ENCODE results near the gene DSCAML1. TPM values are rescaled to one million over a fixed set of nuclear protein-coding genes. Genes with fewer than 3 reads are reported as not detected.

The DSCAML1 gene
- total RNA-seq, 6 experiments from 2014 or later = not detected

DNA sequence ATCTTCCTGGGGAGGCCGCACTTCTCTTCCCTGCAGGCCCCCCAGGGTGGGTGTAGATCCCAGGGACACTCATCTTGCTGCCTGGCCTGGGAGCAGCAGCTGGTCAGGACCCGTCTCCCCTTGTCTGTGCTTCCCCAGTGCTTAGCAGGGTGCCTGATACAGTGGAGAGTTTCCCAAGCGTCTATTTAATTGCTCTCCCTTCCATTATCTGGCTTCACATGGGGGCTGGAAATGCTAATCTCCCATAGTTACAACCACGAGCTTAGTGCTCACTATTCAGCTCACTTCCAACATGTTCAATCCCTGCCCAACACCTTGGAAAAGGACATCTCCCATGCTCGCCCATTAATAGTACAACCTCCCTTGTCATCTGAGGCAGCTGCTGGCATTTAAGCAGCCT lies 100.5 kb downstream of the DSCAML1 start:
- Mint-ChIP-seq H3K4me3 (no peak overlapping the region), H3K9me3 (no peaks in the 10 kb centered on the region), H3K27ac (no peak overlapping the region), H3K36me3 (ENCODE audit: low read depth) (no peaks in the 10 kb centered on the region), H3K4me1 (ENCODE audit: low read depth) (no peaks in the 10 kb centered on the region), H3K27me3 (ENCODE audit: insufficient read depth) (peaks cover 33% of the 10 kb centered on the region)
- TF ChIP-seq, protein P1, sequence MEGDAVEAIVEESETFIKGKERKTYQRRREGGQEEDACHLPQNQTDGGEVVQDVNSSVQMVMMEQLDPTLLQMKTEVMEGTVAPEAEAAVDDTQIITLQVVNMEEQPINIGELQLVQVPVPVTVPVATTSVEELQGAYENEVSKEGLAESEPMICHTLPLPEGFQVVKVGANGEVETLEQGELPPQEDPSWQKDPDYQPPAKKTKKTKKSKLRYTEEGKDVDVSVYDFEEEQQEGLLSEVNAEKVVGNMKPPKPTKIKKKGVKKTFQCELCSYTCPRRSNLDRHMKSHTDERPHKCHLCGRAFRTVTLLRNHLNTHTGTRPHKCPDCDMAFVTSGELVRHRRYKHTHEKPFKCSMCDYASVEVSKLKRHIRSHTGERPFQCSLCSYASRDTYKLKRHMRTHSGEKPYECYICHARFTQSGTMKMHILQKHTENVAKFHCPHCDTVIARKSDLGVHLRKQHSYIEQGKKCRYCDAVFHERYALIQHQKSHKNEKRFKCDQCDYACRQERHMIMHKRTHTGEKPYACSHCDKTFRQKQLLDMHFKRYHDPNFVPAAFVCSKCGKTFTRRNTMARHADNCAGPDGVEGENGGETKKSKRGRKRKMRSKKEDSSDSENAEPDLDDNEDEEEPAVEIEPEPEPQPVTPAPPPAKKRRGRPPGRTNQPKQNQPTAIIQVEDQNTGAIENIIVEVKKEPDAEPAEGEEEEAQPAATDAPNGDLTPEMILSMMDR (IDR thresholded peaks at IDR 0.05) = no peak
- no peak for DNase-seq

DNA sequence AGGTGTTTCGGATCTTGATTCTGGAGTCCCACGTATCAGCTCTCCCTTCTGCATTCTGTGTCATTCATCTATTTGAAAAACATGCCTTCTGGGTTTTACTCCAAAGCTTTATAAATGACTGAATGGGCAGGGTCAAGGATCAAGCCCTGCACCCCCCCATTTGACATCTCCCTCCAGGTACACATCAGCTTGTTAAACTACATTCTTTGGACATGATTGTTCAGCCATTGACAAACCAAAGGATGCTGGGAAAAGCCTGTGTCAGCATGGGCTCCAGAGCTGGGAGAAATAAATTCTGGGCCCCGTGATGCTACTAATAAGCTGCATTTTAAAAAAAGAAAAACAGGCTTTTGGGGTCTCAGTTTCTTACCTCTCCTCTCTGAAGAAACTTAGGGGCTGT lies 103.7 kb downstream of the DSCAML1 start:
- no peaks in the 10 kb centered on the region for H3K9me3 Mint-ChIP-seq
- no peak overlapping the region for H3K4me3 Mint-ChIP-seq
- H3K27ac Mint-ChIP-seq = no peak overlapping the region
- no peak for DNase-seq
- TF ChIP-seq, protein P1 (IDR thresholded peaks at IDR 0.05) = no peak
- no peaks in the 10 kb centered on the region for H3K4me1 Mint-ChIP-seq (ENCODE audit: low read depth)
- peaks cover 31% of the 10 kb centered on the region for H3K27me3 Mint-ChIP-seq (ENCODE audit: insufficient read depth)
- no peaks in the 10 kb centered on the region for H3K36me3 Mint-ChIP-seq (ENCODE audit: low read depth)

DNA sequence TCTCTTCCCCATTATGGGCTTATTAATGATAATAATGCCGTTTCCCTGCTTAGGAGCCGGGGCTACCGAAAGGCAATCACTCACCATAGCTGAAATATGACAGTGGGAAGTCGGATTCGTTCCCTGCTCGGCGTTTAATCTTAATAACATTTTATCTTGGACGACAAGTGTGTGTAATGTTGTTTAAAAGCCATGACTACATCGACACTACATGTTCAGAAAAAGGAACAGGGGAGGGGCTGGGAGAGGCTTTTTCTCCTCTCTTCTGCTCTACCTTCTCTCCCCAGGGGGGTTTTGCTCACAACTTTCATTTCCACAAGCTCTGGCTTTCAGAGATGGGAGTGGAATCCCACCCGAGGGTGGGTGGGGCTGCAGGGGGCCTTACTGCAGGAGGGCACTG lies 105.5 kb downstream of the DSCAML1 start:
- no peak overlapping the region for H3K4me3 Mint-ChIP-seq
- no peaks in the 10 kb centered on the region for H3K9me3 Mint-ChIP-seq
- H3K36me3 Mint-ChIP-seq (ENCODE audit: low read depth) = no peaks in the 10 kb centered on the region
- TF ChIP-seq, protein P1 (IDR thresholded peaks at IDR 0.05) = no peak
- H3K27me3 Mint-ChIP-seq (ENCODE audit: insufficient read depth) = peaks cover 43% of the 10 kb centered on the region
- no peak for DNase-seq
- H3K27ac Mint-ChIP-seq = no peak overlapping the region
- H3K4me1 Mint-ChIP-seq (ENCODE audit: low read depth) = peaks cover 5% of the 10 kb centered on the region; the same call in 1 of the 2 replicates

DNA sequence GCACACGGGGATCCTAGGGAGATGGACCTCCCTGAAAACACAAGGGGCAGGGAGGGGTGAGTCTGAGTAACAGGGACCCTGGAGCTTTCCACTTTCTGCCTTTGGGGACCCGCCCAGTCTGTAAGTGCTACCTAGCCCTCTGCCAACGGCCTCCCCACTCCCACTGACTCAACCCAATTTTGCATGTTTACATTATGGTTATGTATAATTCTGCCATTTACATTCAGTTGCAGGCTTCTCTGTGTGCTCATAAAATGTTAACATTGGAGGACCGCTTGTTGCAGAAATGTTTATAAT lies 105.8 kb downstream of the DSCAML1 start:
- Mint-ChIP-seq H3K27me3 (ENCODE audit: insufficient read depth) (peaks cover 45% of the 10 kb centered on the region), H3K27ac (no peak overlapping the region), H3K9me3 (no peaks in the 10 kb centered on the region), H3K4me1 (ENCODE audit: low read depth) (peaks cover 5% of the 10 kb centered on the region; the same call in 1 of the 2 replicates), H3K36me3 (ENCODE audit: low read depth) (no peaks in the 10 kb centered on the region), H3K4me3 (no peak overlapping the region)
- DNase-seq = no peak
- TF ChIP-seq, protein P1 (IDR thresholded peaks at IDR 0.05) = no peak

DNA sequence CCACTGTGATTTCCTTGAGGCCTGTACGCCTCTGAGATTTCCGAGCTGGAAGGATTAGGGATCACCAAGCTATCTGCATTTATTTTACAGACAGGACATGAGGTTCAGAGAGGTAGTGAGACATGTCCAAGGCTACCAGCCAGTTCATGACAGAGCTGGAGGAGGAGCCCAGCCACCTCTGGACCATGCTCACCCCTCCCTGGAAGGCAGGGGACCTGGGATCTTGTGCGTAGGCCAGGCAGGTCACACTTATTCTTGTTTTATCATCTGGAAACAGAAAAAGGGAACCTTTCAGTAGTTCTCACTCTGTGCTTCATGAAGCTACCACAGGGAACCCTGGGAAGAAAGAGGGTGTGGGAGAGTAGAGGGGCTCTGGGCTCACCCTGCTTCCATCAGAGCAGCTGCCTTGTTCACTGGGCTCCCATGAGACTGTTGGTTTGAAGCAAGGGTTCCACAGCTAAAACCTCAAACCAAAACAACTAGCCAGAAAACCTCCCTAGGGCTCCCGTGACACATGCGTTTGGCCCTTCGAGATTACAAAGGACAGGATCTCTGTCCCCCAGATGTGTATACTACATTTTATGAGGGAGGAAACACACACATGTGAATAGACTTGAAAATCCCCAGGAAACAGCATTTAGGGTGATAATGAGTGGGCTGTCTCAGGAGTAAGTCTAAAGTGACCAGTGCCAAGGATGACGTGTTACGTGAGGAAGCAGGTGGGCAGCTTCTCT lies 106.4 kb downstream of the DSCAML1 start:
- TF ChIP-seq, protein P1 (IDR thresholded peaks at IDR 0.05) = no peak
- H3K27ac Mint-ChIP-seq = no peak overlapping the region
- no peak overlapping the region for H3K4me3 Mint-ChIP-seq
- H3K4me1 Mint-ChIP-seq (ENCODE audit: low read depth) = peaks cover 5% of the 10 kb centered on the region; the same call in 1 of the 2 replicates
- DNase-seq = no peak
- peaks cover 47% of the 10 kb centered on the region for H3K27me3 Mint-ChIP-seq (ENCODE audit: insufficient read depth)
- no peaks in the 10 kb centered on the region for H3K36me3 Mint-ChIP-seq (ENCODE audit: low read depth)
- no peaks in the 10 kb centered on the region for H3K9me3 Mint-ChIP-seq
